GM12892 (cell line): ENCODE results near the gene FRY.

Experiments used
- DNase-seq: peaks from one replicate; pipeline ENCODE4 v3.0.0; 2011; ENCODE audit not compliant: insufficient read length
- FAIRE-seq: peaks from 2 replicates; lab custom pipeline; 2011; peaks lifted over from hg19 to GRCh38; lab: Jason Lieb, UNC
- POLR2A ChIP-seq: IDR thresholded peaks from 2 replicates; pipeline ENCODE4 v1.6.1; 2011; ENCODE audit warnings: low read depth, low read length, control low read depth
- POLR2AphosphoS5 ChIP-seq: IDR thresholded peaks from 2 replicates; pipeline ENCODE4 v1.6.1; 2011; ENCODE audit warnings: low read depth, low read length, control low read depth
- TAF1 ChIP-seq: IDR thresholded peaks from 2 replicates; pipeline ENCODE4 v1.6.1; 2011; ENCODE audit warnings: low read depth, mild to moderate bottlenecking, control low read depth, low read length, borderline replicate concordance

Gene FRY

DNA sequence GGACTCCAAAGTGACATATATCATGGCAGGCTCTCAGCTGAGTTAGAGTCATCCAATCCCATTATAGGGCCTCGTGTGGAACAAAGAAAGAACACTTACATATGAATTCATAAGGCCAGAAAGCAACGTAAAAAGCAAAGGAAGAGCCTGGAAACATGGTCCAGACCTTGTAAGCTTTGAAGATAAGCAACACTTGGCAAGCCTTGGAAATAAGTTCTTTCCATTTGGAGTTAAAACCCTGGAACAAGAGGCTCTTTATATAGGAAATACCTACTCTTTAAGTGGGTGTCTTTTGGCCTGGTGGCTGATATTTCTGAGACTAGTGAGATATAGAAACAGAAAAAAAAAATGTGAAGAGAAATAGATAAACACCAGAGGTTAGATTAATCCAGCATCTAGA, 234.2 kb downstream of the FRY start:
- no peak for FAIRE-seq
- no peak for TF ChIP-seq POLR2AphosphoS5
- no peak for TF ChIP-seq POLR2A
- TF ChIP-seq TAF1 = no peak
- no peak for DNase-seq

DNA sequence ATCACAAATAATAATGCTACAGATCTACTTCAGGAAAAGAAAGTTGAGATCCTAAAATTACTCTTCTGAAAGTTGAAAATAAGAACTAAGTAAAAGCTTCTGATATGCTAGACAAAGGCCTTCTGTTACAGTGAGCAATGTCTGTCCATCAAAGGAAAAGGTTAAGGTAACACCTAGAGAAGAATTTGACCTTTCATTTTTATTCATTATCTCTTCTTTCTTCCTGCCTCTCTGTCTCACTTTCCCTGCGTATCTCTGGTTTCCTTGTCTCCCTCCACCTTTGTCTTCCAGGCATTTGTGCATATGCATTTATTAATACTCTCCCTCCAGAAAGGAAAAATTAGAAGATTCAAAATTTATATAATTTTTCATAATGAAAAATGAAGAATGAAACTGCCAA, 234.6 kb downstream of the FRY start:
- FAIRE-seq = no peak
- TF ChIP-seq POLR2A (no peak), TAF1 (no peak), POLR2AphosphoS5 (no peak)
- DNase-seq = no peak

DNA sequence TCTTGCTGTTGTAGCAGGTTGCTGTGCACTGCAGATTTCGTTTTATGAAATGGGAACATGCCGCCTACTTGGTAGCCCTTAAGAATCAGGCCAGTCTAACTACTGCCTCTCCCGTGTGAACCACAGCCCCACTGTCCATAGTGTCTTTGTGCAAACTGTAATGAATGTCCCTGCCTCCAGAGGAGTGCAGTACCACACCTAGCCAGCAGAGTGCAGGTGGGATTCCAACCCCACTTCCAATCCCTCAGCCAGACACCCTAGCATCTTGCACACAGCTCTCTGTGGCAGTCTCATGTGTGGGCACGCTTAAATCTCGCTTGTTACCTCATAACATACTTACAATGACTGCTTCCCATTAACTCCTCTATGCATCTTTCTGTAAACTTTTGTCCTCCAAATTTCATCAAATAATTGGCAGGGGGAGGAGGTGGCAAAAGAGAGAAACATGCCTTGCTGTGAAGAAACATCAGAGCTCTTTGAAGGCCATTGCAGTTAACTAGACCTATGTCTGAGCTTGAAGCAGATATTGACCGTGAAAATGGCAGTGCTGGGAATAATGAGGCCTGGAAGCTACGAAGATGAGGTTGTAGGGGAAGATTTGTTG, 236.4 kb downstream of the FRY start:
- TF ChIP-seq TAF1 = no peak
- TF ChIP-seq POLR2A = no peak
- no peak for TF ChIP-seq POLR2AphosphoS5
- DNase-seq = peak; percentile 19
- peak; percentile 76 for FAIRE-seq

DNA sequence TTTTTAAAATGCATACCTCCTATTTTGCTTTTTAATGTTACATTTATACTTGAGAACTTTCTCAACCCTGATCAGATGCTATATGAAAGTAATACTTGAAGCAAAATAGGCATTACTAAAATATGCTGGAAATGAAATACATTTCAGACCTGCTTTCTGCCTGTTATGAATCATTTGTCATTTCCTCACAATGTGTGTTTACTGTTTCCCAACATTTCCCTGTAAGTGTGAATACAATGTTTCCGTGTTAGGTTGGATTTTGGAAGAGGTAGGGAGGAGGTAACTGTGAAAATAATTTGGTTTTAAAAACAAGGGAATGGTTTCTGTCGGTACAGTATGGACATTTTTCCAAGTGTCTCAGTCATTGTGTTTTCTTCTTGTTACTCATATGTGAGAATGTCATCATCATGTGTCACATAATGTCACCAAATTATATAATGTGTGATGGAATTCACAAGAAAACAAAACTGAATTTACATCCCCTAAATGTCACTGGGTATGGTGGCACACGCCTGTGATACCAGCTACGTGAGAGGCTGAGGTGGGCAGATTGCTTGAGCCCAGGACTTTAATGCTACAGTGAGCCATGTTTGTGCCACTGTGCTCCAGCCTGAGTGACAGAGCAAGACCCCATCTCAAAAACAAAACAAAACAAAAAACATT, 240.6 kb downstream of the FRY start:
- no peak for FAIRE-seq
- TF ChIP-seq POLR2A = no peak
- TF ChIP-seq TAF1 = no peak
- no peak for TF ChIP-seq POLR2AphosphoS5
- no peak for DNase-seq

DNA sequence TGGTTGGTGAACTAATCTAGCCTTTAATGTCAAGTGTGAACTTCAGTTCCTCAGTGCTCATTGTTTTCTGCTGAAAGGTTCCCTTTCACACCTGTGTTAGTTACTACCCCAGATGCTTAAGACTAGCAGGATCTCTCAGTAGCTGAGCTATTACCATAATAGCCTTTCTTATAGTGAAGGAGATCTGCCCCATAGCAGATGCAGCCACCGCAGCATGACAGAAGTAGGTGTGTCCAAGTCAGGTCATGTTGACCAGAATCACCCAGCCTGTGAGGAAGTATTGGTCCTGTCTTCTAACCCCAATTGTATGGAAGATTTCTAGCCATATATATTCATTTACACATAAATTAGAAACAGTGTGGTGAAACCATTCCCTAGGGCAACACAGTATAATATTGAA, 246.3 kb downstream of the FRY start:
- FAIRE-seq (no peak), DNase-seq (no peak)
- TF ChIP-seq TAF1 (no peak), POLR2A (no peak), POLR2AphosphoS5 (no peak)

DNA sequence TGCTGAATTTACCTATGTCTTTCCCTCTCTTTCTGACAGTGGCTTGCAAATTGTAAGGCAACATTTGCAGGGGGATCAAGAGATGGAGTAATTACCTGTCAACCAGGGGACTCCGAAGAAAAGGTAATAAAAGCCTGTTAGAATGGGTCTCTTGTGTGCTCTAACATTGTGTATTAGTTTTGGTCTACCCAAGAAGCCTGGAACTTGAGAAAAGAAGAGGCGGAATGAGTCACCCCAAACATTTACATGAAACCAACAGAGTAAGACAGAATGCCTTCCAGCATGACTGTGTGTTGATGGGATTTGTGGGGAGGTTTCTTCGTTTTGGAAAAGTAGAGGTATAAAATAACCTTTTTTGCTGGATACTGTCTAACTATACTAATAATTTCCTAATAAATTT, 246.9 kb downstream of the FRY start:
- FAIRE-seq (no peak), DNase-seq (no peak)

DNA sequence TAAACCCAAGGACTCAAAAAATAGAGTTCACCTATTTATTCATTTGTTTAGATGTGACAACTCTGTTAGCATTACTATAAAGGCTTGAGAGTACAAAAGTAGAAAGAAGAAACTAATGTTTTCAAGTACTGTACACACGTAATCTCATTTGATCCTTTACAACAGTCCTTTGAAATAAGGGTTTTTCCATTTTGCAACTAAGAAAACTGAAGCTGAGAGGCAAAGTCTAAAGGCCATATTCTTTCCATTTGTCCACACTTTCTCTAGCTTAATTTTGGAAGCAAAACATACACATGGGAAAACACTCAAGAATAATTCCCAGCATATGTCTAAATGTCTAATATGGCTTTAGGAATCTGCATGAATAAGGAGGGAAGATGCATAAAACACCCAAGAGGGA, 249.5 kb downstream of the FRY start:
- TF ChIP-seq TAF1 (no peak), POLR2A (no peak), POLR2AphosphoS5 (no peak)
- DNase-seq = no peak
- FAIRE-seq = no peak

More for the DNA sequence above, 246.9 kb downstream of the FRY start:
- TF ChIP-seq POLR2AphosphoS5 = no peak
- TF ChIP-seq TAF1 = no peak
- no peak for TF ChIP-seq POLR2A

DNA sequence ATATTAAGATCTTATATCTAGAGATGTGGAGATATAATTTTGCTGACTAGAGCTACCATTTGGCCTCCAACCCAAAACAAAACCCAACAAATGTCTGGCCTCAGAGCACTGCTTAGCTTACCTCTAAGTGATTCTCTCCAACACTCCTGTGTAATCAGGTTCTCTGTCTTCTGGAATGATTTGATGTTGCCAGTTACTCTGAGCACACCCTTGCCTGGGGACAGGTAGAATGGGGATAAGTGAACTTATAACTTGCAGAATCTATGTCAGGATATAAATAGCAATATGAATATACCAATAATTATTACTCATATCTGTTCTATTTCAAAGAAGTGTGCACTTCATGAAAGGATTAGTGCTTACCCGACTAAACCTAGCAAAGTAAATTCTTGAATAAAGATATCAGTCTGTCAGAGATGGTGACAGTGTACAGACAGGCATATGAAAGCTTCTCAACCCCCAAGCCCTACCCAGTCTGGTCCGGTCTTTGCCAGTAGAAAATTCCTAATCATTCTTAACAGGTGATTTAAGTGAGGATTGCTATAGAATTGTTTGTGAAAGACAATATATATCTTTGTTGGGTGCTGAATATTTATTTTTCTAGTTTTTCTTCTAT, 250.6 kb downstream of the FRY start:
- FAIRE-seq = no peak
- TF ChIP-seq TAF1 (no peak), POLR2A (no peak), POLR2AphosphoS5 (no peak)
- no peak for DNase-seq

DNA sequence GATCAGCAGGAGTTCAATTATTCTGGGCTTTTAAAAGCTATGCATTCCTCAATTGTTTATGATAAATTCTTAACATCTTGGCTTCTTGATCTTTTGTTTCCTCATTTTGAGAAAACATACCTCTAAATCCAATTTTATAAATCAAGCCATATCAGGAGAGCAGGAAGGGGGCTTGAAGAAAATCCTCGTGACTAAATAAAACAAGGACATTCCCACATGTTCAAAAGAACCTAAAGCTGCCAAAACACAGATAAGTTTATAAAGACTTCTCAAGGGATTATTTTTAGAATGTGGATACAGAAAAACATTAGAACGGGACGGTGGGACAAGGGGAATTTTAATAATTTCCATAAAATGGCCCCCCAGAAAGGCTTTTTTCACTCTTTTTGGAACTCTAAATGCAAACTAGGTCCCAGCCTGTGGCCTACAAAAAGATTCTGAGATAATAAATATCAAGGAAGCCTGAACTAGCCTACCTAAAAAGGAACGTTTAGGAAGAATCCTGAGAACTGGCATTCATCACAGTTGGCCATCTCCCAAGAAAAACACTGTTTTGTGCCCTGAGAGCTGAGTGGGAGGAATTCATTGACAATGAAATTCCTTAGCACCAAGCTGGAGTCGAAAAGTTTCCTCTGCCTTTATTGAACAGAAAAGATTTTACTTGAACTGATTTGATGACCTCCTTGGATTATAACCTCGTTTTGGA, 253.5 kb downstream of the FRY start:
- DNase-seq (no peak), FAIRE-seq (no peak)
- TF ChIP-seq POLR2AphosphoS5 (no peak), TAF1 (no peak), POLR2A (no peak)

DNA sequence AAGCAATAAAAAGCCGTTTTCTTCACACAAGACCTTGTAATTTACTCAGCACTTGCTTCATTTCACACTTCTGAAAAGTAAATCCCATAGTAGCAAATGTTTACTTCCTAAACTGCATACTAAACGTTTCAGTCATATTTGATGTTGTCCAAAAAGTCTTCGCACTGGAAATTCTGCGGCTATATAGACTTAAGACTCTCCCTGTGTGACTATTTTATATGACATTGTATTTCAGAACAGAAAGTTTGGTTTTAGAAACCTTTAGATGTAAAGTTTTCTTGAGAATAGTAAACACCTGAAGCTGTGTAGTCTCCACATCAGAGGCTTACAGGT, 254.0 kb downstream of the FRY start:
- no peak for FAIRE-seq
- TF ChIP-seq POLR2A = no peak
- no peak for TF ChIP-seq TAF1
- TF ChIP-seq POLR2AphosphoS5 = no peak

DNA sequence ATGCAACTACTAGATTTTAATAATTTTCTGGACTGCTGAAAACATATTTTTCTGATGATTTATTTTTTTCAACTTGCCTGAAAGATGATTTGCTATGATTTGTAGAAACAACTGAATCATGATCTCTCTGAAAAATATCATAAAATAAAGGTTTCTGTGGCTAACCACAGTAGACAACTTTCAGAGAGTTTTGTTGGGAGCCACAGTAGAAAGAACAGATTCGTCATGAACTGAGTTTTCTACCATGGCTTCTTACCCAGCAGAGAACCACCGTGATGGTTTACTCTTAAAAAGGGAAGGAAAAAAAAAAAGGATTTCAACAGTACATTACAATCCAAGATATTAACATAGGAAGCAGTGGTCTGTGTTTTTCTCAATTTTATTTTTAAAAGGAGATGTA, 265.6 kb downstream of the FRY start:
- FAIRE-seq (no peak), DNase-seq (no peak)
- no peak for TF ChIP-seq TAF1
- no peak for TF ChIP-seq POLR2A
- no peak for TF ChIP-seq POLR2AphosphoS5

More for the DNA sequence above, 254.0 kb downstream of the FRY start:
- DNase-seq = no peak

DNA sequence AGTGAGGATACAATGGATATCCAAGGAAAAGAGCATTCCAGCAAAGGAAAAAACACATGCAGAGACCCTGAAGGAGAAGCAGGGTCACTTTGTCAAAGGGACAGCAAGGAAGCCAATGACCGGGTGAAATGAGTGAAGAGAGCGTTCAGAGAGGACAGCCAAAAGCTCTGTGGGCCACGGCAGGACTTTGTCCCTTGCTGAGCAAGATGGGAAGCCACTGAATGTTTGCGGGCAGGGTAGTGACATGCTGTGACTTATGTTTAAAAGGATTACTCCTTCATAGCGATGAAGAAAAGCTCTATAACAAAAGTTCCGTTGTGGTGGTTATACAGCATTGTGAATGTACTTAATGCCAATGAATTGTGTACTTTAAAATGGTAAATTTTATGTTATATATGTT, 267.1 kb downstream of the FRY start:
- DNase-seq = no peak
- TF ChIP-seq TAF1 (no peak), POLR2A (no peak)
- FAIRE-seq = no peak

DNA sequence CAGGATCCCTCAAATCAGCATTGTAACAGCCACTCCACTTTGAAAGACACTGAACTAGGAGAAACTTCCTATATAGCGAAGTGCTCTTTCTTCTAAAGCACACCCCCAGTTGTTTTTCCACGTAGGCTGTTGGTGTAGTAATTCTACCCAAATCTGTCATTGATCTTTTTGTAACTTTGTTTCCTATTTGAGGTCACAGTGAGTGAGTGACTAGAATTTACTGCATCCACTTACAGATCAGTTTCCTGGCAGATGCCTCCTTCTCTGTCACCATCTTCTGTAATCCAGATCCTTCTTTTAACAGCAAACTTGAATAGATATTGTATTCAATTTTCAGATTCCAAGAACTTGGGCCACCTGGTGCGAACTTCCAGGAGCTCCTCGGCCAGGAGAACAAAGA, 268.3 kb downstream of the FRY start:
- no peak for TF ChIP-seq TAF1
- FAIRE-seq (no peak), DNase-seq (no peak)
